ENCODE results near the gene RASGRP1. TPM values are rescaled to one million over a fixed set of nuclear protein-coding genes. Genes with fewer than 3 reads are reported as not detected.

The RASGRP1 gene
- total RNA-seq, 1 experiment from 2014 or later, result 0.85 TPM

GRCh38 chr15:38608682-38609081 is 44.1 kb upstream of the RASGRP1 start:
- Mint-ChIP-seq H3K9me3 (no peaks in the 10 kb centered on the region), H3K4me3 (no peak overlapping the region), H3K4me1 (peaks cover 7 to 13% of the 10 kb centered on the region in 2 experiments), H3K27ac (no peak overlapping the region), H3K36me3 (ENCODE audit: insufficient read depth in 1 of 3, low read depth in 3 of 3) (no peaks in the 10 kb centered on the region), H3K27me3 (ENCODE audit: low read depth) (no peaks in the 10 kb centered on the region)
- Histone ChIP-seq H4K5ac (ENCODE audit: insufficient read length, low read depth, low read length) (no peak overlapping the region), H3K23ac (ENCODE audit: insufficient read length, low read depth, low read length) (no peak overlapping the region), H3T11ph (ENCODE audit: low read length) (no peak overlapping the region), H3K27ac (ENCODE audit: insufficient read length, low read depth, low read length) (no peak overlapping the region), H3K14ac (ENCODE audit: insufficient read depth, low read length) (no peak overlapping the region), H4K20me1 (ENCODE audit: control insufficient read depth, insufficient read depth, insufficient read length) (no peaks in the 10 kb centered on the region), H3K79me2 (ENCODE audit: insufficient read depth, low read length) (no peaks in the 10 kb centered on the region), H2BK5ac (ENCODE audit: insufficient read length, low read length) (no peak overlapping the region), H3K56ac (ENCODE audit: insufficient read length, low read depth, low read length) (no peak overlapping the region), H3K4ac (ENCODE audit: low read depth, low read length) (no peak overlapping the region), H4K91ac (ENCODE audit: insufficient read length, low read depth, low read length) (no peak overlapping the region), H3K4me1 (ENCODE audit: insufficient read depth, low read length) (0 out of 2 replicates have a peak, but pooled peaks cover 3% of the 10 kb centered on the region), H3K4me2 (ENCODE audit: insufficient read depth, insufficient read length, low read length) (no peak overlapping the region), H3K9me3 (ENCODE audit: control insufficient read depth, low read depth, low read length) (no peaks in the 10 kb centered on the region), H3K27me3 (ENCODE audit: insufficient read depth, low read length) (no peaks in the 10 kb centered on the region), H2AFZ (ENCODE audit: low read length) (no peak overlapping the region), H3K18ac (ENCODE audit: insufficient read length, low read depth, low read length) (no peak overlapping the region), H3K23me2 (ENCODE audit: insufficient read length, low read depth, low read length, poor library complexity, severe bottlenecking) (no peaks in the 10 kb centered on the region), H4K8ac (replicated peaks; ENCODE audit: insufficient read length, low read depth, low read length) (no peak overlapping the region), H2AK5ac (ENCODE audit: insufficient read length, low read length) (no peak overlapping the region), H2BK120ac (ENCODE audit: low read depth, low read length, poor library complexity, severe bottlenecking) (no peak overlapping the region), H2BK20ac (ENCODE audit: low read depth, low read length, poor library complexity, severe bottlenecking) (no peak overlapping the region), H3K9ac (ENCODE audit: extremely low read depth, insufficient read length, low read length) (no peak overlapping the region), H2BK12ac (ENCODE audit: insufficient read length, low read depth, low read length) (no peak overlapping the region), H3K79me1 (ENCODE audit: insufficient read depth, low read depth, low read length, poor library complexity, severe bottlenecking) (no peaks in the 10 kb centered on the region), H2BK15ac (ENCODE audit: low read depth, low read length) (no peak overlapping the region)
- WGBS (ENCODE audit: extremely low coverage, insufficient read length, low lambda C conversion rate), result no CpG with 5 or more reads among the region's 7 CpGs
- DNase-seq, result no peak
- TF ChIP-seq CTCF (conservative IDR thresholded peaks at IDR 0.05), result no peak
